Measurements from ENCODE around the gene KHDC1L.
"Not testable (repeated sequence)": the region's sequence is repeated elsewhere in the genome, so short reads cannot be mapped to it uniquely, and the experiment has no call there.

Gene KHDC1L, protein sequence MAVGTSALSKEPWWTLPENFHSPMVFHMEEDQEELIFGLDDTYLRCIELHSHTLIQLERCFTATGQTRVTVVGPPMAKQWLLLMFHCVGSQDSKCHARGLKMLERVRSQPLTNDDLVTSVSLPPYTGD

DNA sequence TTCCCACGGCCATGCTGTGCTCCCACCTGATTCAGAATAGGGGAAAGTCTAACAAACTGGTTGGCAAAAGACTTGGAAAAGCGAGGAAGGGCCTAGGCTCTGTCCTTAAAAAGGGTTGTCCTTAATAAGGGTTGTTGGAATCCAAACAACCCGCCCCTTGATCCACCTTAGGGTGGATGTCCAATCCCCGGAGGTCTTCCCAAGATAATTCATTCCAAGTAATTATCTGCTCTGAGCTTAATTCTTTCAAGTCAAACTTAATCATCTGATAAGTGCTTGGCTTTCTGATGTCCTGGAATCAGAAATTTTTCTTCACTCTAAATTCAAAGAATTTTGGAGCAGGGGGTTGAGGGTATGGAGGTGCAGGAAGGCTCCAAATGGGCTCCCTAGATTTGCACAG is at the start of gene KHDC1L:
Gene KHDC1L, minus strand, starts transcription at position 101 of the 400 bp plus-strand sequence. Its CDS starts 88 bp downstream, at position 13.
- peaks cover 20% of the 10 kb centered on the region for H3K9me3 ChIP-seq
- H4K20me1 ChIP-seq: no peaks in the 10 kb centered on the region
- no peaks in the 10 kb centered on the region for H3K4me1 ChIP-seq
- 0 out of 2 replicates have a peak, but pooled peaks cover 5% of the 10 kb centered on the region for H3K36me3 ChIP-seq
- no peak for TF ChIP-seq Cebpa-rat (IDR thresholded peaks at IDR 0.05)
- H3K9ac ChIP-seq: no peak within 1 kb of the TSS
- no peaks in the 10 kb centered on the region for H3K27me3 ChIP-seq
- no peak within 1 kb of the TSS for H3K27ac ChIP-seq
- no peak within 1 kb of the TSS for H3K4me2 ChIP-seq
- H3K4me3 ChIP-seq: no peak within 1 kb of the TSS

DNA sequence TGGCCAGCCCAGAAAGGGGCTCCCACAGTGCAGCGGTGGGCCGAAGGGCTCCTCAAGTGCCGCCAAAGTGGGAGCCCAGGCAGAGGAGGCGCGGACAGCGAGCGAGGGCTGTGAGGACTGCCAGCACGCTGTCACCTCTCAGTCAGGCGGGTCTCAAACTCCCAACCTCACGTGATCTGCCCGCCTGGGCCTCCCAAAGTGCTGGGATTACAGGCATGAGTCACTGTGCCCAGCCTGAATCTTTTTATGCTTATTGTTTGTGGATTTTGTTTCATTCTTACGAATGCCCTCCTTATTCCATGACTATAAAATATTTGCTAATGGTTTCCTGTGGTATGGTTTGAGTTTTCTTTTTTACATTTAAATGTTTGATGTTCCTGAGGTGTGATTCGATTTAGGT is 44.0 kb upstream of the KHDC1L start:
- not testable (repeated sequence) for H3K4me3 ChIP-seq, H3K4me2 ChIP-seq, H3K27ac ChIP-seq, H3K9me3 ChIP-seq, H3K27me3 ChIP-seq, H4K20me1 ChIP-seq, H3K9ac ChIP-seq
- H3K4me1 ChIP-seq: peaks cover 10% of the 10 kb centered on the region
- H3K36me3 ChIP-seq: peaks cover 69% of the 10 kb centered on the region

- H3K36me3 ChIP-seq: peaks cover 66% of the 10 kb centered on the region
- not testable (repeated sequence) for H4K20me1 ChIP-seq, H3K4me2 ChIP-seq, H3K27ac ChIP-seq, H3K4me3 ChIP-seq, H3K9me3 ChIP-seq, H3K27me3 ChIP-seq, H3K9ac ChIP-seq
- H3K4me1 ChIP-seq: peaks cover 14% of the 10 kb centered on the region
Measured at GRCh38 chr6:73268896-73269295, 43.6 kb upstream of the KHDC1L start.

DNA sequence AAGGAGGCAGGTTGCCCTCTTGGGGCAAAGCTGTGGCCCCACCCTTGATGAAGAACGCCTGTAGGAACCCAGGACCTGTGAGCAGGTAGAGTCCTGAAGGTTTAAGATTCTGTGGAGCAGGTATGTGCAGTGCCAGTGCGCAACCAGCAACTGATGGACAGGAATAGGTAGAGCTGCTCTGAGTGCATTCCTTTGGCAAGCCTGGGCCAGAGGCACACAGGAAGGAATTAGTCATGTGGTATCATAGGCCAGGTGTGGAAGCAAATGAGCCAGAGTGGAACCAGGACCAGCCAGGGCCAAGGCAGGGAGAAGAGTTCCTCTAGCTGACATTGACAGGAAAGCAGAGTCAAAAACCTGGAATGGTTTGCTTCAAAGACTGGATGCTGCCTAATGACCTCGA is 39.1 kb upstream of the KHDC1L start:
- peaks cover 30% of the 10 kb centered on the region for H3K36me3 ChIP-seq
- peak overlapping the region; percentile 86 for H3K4me2 ChIP-seq
- TF ChIP-seq Cebpa-rat (IDR thresholded peaks at IDR 0.05): no peak
- H3K9ac ChIP-seq: no peak overlapping the region
- peaks cover 34% of the 10 kb centered on the region for H3K4me1 ChIP-seq
- H3K27me3 ChIP-seq: no peaks in the 10 kb centered on the region
- no peaks in the 10 kb centered on the region; the same call in 1 of the 2 replicates for H3K9me3 ChIP-seq
- H4K20me1 ChIP-seq: no peaks in the 10 kb centered on the region
- H3K27ac ChIP-seq: no peak overlapping the region
- no peak overlapping the region for H3K4me3 ChIP-seq

GRCh38 chr6:73263570-73263909 is 38.2 kb upstream of the KHDC1L start:
- Histone ChIP-seq H3K9me3 (no peaks in the 10 kb centered on the region; the same call in 1 of the 2 replicates), H3K4me3 (peak overlapping the region; percentile 74), H3K27me3 (no peaks in the 10 kb centered on the region), H3K4me2 (peak overlapping the region; percentile 86), H4K20me1 (no peaks in the 10 kb centered on the region), H3K36me3 (peaks cover 21% of the 10 kb centered on the region), H3K9ac (peak overlapping the region; percentile 79; the same call in 1 of the 2 replicates), H3K27ac (peak overlapping the region; percentile 84), H3K4me1 (peaks cover 43% of the 10 kb centered on the region)
- no peak for TF ChIP-seq Cebpa-rat (IDR thresholded peaks at IDR 0.05)

DNA sequence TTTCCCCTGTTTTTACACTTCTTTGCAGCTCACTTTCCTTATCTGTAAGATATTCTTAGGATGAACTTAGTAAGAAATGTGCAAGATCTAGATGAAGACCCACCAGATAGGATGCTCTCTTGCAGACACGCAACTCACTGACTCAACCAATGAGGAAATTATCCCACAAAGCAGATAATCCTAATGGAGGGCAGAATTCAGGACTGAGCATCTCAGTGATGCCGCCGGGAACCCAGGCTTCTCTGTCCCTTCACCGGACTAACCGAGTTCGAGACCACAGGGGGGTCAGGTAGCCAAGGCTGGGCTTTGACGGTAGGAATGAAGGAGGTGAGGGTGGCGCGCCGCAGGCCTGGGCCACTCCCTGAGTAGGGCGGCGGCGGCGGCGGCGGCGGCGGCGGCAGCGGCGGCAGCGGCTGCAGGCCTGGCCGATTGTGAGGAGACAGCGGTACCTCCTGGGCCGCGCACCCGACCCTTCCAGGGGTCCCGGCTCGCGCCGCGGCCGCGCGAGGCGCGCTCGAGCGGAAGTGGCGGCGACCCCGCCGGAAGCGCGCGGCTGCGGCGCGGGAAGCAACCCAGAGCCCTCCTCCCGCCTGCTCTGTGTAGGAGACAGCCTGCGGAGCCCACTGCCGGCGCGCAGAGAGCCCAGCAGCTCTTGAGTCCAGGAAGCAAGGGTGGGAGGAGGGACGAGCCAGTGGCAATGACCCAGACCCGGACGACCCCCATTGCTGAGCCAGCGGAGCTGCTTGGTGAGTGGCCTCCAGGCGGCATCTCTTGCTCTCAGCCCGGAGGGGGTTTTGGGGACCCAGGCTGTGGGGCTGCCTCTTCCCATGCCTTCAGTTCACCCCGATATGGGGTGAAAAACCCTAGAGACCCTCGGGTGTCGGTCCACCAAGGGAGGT is 37.6 kb upstream of the KHDC1L start, which contains the start of gene KHDC1:
Gene KHDC1, minus strand, starts transcription at position 526 of the 899 bp plus-strand sequence. CDS start 20,679 bp downstream, outside the sequence.
- Histone ChIP-seq H4K20me1 (no peaks in the 10 kb centered on the region), H3K4me2 (peak within 1 kb of the TSS; percentile 86), H3K27ac (peak within 1 kb of the TSS; percentile 84), H3K4me3 (peak within 1 kb of the TSS; percentile 74), H3K36me3 (peaks cover 15% of the 10 kb centered on the region; the same call in 1 of the 2 replicates), H3K27me3 (no peaks in the 10 kb centered on the region), H3K9me3 (no peaks in the 10 kb centered on the region), H3K9ac (peak within 1 kb of the TSS; percentile 79), H3K4me1 (peaks cover 43% of the 10 kb centered on the region)
- TF ChIP-seq Cebpa-rat (IDR thresholded peaks at IDR 0.05): no peak

GRCh38 chr6:73258721-73259120 is 33.4 kb upstream of the KHDC1L start:
- Histone ChIP-seq H3K27ac (no peak overlapping the region), H3K36me3 (no peaks in the 10 kb centered on the region), H3K4me2 (peak overlapping the region; percentile 47), H3K9me3 (no peaks in the 10 kb centered on the region), H3K4me3 (no peak overlapping the region), H3K9ac (no peak overlapping the region), H3K4me1 (peaks cover 28% of the 10 kb centered on the region), H4K20me1 (no peaks in the 10 kb centered on the region), H3K27me3 (no peaks in the 10 kb centered on the region)
- TF ChIP-seq Cebpa-rat (IDR thresholded peaks at IDR 0.05): no peak

DNA sequence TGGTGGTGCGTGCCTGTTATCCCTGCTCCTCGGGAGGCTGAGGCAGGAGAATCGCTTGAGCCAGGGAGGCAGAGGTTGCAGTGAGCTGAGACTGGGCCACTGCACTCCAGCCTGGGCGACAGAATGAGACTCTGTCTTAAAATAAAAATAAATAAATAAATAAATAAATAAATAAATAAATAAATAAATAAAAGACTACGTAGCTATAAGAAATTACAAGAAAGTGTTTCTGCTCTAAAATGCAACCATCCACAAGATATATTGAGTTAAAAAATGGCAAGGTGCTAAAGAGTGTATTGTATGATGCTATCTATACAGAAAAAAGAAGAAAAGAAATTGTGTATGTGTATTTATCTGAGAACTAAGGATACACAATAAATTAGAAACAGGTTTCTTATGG is 29.0 kb upstream of the KHDC1L start:
- not testable (repeated sequence) for H3K9me3 ChIP-seq, H3K4me3 ChIP-seq, H3K27ac ChIP-seq, H3K4me1 ChIP-seq, H3K27me3 ChIP-seq, H3K36me3 ChIP-seq, H3K9ac ChIP-seq, H4K20me1 ChIP-seq, H3K4me2 ChIP-seq

DNA sequence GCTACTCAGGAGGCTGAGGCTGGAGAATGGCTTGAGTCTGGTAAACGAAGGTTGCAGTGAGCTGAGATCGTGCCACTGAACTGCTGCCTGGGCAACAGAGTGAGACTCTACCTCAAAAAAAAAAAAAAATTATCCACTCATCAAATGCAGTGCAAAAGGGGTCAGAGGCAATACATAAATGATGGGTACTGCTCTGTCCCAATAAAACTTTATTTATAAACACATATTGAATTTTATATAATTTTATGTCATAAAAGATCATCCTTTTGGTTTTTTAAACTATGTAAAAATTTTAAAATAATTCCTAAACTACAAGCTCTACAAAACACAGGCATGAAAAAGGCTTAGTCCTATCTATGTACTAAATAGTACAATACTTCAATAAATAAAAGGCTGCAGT is 27.4 kb upstream of the KHDC1L start:
- H3K4me1 ChIP-seq: no peaks in the 10 kb centered on the region
- no peak overlapping the region for H3K9ac ChIP-seq
- H3K4me2 ChIP-seq: no peak overlapping the region
- H3K27ac ChIP-seq: no peak overlapping the region
- no peaks in the 10 kb centered on the region for H3K36me3 ChIP-seq
- H3K4me3 ChIP-seq: no peak overlapping the region
- TF ChIP-seq Cebpa-rat (IDR thresholded peaks at IDR 0.05): no peak
- H3K9me3 ChIP-seq: no peaks in the 10 kb centered on the region
- H3K27me3 ChIP-seq: no peaks in the 10 kb centered on the region
- H4K20me1 ChIP-seq: no peaks in the 10 kb centered on the region

DNA sequence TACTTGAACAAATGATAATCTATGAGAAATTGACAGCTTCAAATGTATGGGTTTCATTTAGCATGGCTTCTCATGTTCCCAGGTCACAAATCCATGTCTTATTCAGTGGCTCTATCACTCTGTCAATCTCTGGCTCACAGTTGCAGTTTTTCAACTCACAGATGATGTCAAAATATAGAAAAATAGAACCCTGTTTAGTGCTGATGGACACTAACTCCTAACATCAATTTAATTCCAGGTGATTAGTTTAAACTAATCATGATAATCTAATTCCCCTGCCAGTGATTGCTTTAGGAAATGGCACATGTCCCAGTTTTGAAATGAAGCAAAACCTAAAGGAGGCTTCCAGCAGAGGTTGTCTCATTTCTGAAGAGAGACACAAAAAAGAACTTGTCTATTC is 24.7 kb upstream of the KHDC1L start:
- Histone ChIP-seq H3K27me3 (no peaks in the 10 kb centered on the region), H3K27ac (no peak overlapping the region), H3K4me1 (no peaks in the 10 kb centered on the region), H3K9ac (no peak overlapping the region), H3K9me3 (no peaks in the 10 kb centered on the region), H3K4me3 (no peak overlapping the region), H4K20me1 (no peaks in the 10 kb centered on the region), H3K4me2 (no peak overlapping the region), H3K36me3 (no peaks in the 10 kb centered on the region)
- TF ChIP-seq Cebpa-rat (IDR thresholded peaks at IDR 0.05): no peak
